Stimulated activated CD8-positive, alpha-beta memory T cell treated with anti-CD3 and anti-CD28 coated beads, Interleukin-15, amount 100 ng/mL, for 48 hours (primary cell): ENCODE results near the gene NALF2.
A peak's percentile ranks its signal among the peaks of the same experiment; 100 is the strongest.

Source experiments
- DNase-seq, 2 donors: peaks; one replicate each; pipeline ENCODE4 v3.0.0-alpha.2; 2020; ENCODE audit warnings: low read depth in 2 of 2

The NALF2 gene

DNA sequence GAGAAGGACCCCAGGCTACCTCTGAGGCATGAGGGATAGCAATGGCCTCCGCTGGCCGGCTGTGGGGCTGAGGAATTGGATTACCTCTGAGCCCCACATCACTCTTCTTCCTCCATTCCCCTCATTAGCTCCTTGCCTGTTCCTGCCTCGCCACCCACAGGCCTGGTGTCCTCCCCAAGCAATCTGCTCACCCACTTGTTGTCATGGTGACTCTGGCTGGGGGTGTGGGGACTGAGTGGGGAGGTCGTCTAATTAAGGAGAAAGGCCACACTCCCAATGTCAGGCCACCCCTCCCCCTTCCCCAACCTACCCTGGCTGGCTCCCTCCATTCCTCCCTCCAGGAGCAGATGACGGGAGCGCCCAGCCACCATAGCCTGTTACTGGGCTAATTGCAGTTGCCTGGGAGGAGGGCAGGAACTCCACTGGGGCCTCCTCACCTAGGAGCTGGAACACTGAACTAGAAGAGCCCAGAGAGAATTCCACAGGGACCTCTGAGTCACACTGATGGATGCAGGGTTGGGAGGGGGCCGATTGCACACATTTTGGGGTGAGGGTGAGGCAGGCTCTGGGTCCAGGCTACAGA, 20.7 kb downstream of the NALF2 start:
- no peak for DNase-seq

GRCh38 chrX:69530306-69530705, 26.2 kb downstream of the NALF2 start:
- DNase-seq = no peak

- DNase-seq = no peak
These were observed 27.1 kb downstream of the NALF2 start for GRCh38 chrX:69531031-69531755.

DNA sequence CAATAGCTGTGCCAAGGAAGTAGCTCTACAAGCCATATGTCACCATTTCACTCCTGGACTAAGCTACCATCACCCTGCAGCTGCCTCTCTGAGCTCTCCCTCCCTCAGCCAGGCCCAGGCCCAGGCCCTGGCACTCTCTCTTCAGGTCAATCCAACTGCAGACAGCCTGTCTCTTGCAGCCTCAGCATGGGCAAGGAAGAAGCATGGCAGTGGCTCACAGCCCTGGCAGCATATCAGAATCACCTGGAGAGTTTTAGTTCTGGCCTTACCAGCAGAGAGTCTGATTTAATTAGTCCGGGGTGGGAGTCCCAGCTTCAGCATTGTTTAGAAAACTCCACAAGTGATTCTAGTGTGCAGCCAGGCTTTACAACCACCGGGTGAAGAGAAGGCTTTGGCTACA, 31.5 kb downstream of the NALF2 start:
- DNase-seq = no peak

GRCh38 chrX:69538321-69538876, 34.3 kb downstream of the NALF2 start:
- peak; percentile 39 to 44 for DNase-seq

DNA sequence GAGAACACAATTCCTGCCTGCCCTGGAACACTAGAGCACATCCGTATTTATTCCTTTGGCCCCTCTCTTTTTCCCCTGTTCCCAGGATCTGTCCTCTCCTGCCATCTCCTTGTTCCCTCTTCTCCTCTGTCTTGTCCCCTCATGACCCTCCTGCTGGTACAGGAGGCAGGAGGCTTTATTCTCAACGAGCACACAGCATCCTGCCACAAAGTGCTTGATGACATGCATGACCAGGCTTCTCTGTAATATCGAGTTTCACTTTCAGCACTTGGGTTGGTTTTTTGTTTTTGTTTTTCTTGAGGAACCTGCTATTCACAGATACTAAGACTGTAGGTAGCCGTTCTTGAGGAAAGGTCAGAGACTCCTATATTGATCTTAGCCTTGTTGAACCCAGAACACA, 35.3 kb downstream of the NALF2 start:
- no peak for DNase-seq

GRCh38 chrX:69541956-69542355, 37.8 kb downstream of the NALF2 start:
- DNase-seq = no peak

DNA sequence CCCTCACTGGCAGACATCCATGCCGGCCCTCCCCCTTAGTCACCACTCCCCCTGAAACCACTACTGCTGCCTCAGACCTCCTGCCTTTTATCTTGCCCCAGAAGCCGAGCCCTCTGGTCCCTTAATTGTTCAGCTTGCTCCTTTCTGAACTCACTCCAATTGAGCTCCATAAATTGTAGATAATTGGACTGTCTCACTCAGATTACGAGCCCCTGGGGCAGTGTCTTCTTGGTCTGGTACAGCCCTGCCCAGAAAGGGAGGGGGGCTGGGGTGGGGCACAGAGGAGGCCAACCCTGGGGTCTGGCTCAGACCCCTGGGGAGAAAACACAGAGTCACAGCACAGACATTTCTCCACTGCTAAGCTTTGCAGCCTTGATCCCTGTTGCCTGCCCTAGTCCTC, 39.4 kb downstream of the NALF2 start:
- no peak for DNase-seq

DNA sequence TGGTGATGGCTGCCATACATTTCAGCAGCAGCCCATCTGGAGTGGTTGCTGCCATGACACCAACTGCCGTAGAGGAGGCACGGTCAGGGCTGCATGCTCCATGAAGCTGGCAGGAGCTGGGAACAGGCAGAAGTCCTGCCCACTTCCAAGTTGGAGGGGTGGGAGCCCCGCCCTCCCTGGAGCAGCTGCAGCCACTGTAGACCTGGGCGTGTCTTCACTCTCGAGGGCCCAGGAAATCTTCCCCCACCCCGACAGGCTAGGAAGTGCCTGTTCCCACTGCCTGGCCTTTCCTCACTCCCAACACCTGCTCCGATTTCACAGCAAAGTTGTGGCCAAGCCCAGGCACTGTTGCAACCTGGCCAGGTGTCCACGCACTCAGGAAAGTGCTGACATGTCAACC, 42.3 kb downstream of the NALF2 start:
- DNase-seq = no peak

DNA sequence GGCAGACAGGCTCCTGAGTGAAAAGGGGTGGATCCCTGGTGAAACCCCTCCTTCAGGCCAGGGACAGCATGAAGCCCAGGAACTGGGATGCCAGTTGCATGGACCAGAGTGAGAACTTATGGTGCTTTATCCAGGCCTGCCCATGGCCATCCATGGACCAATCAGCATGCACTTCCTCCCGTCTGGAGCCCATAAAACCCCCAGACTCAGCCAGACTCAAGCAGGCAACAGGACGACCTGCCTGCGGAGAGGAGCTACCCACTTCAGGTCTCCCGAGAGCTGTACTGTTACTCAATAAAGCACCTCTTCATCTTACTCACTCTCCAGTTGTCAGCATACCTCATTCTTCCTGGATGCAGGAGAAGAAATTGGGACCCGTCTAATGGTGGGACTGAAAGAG, 42.9 kb downstream of the NALF2 start:
- no peak for DNase-seq

GRCh38 chrX:69551421-69552009, 47.4 kb downstream of the NALF2 start:
- no peak for DNase-seq

DNA sequence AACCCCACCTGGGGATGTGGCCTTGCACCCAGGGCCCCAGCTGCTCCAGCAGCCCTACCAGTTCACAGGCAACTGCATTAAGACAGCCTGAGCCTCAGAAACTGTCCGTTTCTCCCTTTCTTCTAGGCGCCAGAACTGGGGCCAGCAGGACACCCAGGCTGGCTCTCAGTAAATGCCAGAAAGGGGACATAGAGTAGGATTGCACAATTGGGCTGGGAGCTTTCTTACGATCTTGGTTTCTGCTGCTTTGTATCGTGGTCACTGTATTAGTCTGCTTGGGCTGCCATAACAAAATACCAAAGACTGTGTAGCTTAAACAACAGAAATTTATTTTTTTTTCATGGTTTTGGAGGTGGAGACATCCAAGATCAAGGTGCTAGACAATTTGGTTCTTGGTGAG, 48.4 kb downstream of the NALF2 start:
- DNase-seq = no peak
